Activated T-cell treated with anti-CD3 and anti-CD28 coated beads, Interleukin-2, amount 50 U/mL, for 48 hours (primary cell): ENCODE results near the gene GUCY2C.
"Not testable (repeated sequence)": the region's sequence is repeated elsewhere in the genome, so short reads cannot be mapped to it uniquely, and the experiment has no call there.

Source experiments
- DNase-seq, 2 experiments: peaks; one replicate each; pipeline ENCODE4 v3.0.0-alpha.2; 2020

The GUCY2C gene

GRCh38 chr12:14696265-14696741 lies at the start of gene GUCY2C:
TSS of gene GUCY2C (minus strand) at chr12:14696599. CDS start at chr12:14696448, 151 bp downstream.
- DNase-seq, result no peak

GRCh38 chr12:14743061-14743460 lies 46.7 kb upstream of the GUCY2C start:
- no peak for DNase-seq

- DNase-seq, result no peak
Measured at GRCh38 chr12:14741942-14742341, 45.5 kb upstream of the GUCY2C start.

GRCh38 chr12:14741153-14741552 lies 44.8 kb upstream of the GUCY2C start:
- no peak for DNase-seq

- DNase-seq, result not testable (repeated sequence)
Measured at GRCh38 chr12:14736441-14736840, 40.0 kb upstream of the GUCY2C start.

- no peak for DNase-seq
Measured at GRCh38 chr12:14731821-14732220, 35.4 kb upstream of the GUCY2C start.

GRCh38 chr12:14729586-14729985 lies 33.2 kb upstream of the GUCY2C start:
- no peak for DNase-seq

GRCh38 chr12:14723763-14724162 lies 27.4 kb upstream of the GUCY2C start:
- peak; percentile 55 to 61 for DNase-seq

- peak; percentile 41 to 55 for DNase-seq
Measured at GRCh38 chr12:14716848-14717444, 20.5 kb upstream of the GUCY2C start.

GRCh38 chr12:14714437-14714836 lies 18.0 kb upstream of the GUCY2C start:
- no peak for DNase-seq

GRCh38 chr12:14710632-14711320 lies 14.4 kb upstream of the GUCY2C start:
- DNase-seq, result no peak

GRCh38 chr12:14701809-14702568 lies 5.6 kb upstream of the GUCY2C start:
- DNase-seq, result no peak

GRCh38 chr12:14700935-14701334 lies 4.5 kb upstream of the GUCY2C start:
- DNase-seq, result no peak

GRCh38 chr12:14699923-14700322 lies 3.5 kb upstream of the GUCY2C start:
- DNase-seq, result no peak

- no peak for DNase-seq
Measured at GRCh38 chr12:14698555-14698954, 2.2 kb upstream of the GUCY2C start.

- no peak for DNase-seq
Measured at GRCh38 chr12:14695715-14696141, 671 bp downstream of the GUCY2C start.

GRCh38 chr12:14694970-14695369 lies 1.4 kb downstream of the GUCY2C start:
- DNase-seq, result no peak

- no peak for DNase-seq
Measured at GRCh38 chr12:14694145-14694714, 2.2 kb downstream of the GUCY2C start.

- no peak for DNase-seq
Measured at GRCh38 chr12:14693116-14693515, 3.3 kb downstream of the GUCY2C start.

GRCh38 chr12:14691560-14691959 lies 4.8 kb downstream of the GUCY2C start:
- DNase-seq, result no peak

- no peak for DNase-seq
Measured at GRCh38 chr12:14689996-14690395, 6.4 kb downstream of the GUCY2C start.

GRCh38 chr12:14689144-14689543 lies 7.3 kb downstream of the GUCY2C start:
- no peak for DNase-seq

- not testable (repeated sequence) for DNase-seq
Measured at GRCh38 chr12:14682231-14682630, 14.2 kb downstream of the GUCY2C start.
